NCI-H526 (cell line): ENCODE measurements around the gene SLC10A7.
"Not testable (repeated sequence)": the region's sequence is repeated elsewhere in the genome, so short reads cannot be mapped to it uniquely, and the experiment has no call there.

Experiments used
- DNase-seq, 2 experiments: peaks; one replicate each; lab custom pipeline; 2025; lab: John Stamatoyannopoulos, UW

The SLC10A7 gene

GRCh38 chr4:146439437-146439836, 82.3 kb downstream of the SLC10A7 start:
- no peak for DNase-seq

GRCh38 chr4:146437778-146438177, 84.0 kb downstream of the SLC10A7 start:
- DNase-seq, result no peak

DNA sequence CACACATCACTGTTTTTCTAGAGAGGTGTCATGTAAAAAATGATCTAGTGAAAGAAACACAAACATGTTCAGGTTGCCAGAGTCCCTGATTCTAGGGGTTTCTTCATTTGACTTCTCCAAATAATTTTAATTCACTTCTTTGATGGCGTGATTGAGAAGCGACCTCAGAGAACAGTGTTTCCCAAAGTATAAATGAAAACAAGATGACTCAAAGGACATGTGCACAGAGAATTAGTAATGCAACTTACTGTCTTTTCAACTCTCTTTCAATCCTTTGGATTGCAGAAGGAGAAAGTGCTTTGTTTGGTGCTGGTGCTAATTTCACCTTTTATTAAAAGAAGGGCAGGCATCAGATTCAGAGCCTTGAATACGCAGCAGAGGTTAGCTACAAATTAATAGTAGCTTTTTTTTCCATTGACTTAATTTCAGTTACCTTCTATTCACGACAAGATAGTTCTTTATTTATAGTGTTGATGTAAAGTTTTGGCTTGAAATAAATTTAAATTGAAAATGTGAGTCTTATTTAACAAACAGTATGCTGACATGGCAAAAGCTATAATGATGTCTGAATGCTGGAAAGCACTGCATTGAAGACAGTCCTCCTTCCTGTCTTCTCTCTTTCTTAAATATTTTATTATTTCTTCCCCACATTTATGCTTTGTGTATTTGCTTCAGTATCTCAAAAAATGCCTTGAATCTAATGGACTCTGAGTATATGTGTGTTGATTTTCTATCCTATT, 85.1 kb downstream of the SLC10A7 start:
- DNase-seq, result no peak

DNA sequence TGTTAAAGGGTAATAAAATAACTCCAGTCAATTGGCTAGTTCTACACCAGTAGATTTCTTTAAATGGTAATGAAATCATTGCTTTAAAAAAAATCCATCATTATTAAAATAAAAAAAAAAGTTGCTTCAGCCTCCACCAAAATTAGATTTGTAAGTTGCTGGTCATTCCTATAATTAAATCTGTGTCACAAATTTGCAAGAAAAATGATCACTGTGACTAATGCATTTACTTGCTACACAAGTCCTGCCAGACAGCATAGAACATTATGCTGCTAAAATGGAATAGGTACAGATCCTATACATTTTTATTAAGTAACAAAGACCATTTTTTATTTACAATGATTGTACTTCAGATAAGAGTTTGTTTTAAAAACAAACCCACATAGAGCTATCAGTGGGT, 85.8 kb downstream of the SLC10A7 start:
- no peak for DNase-seq

DNA sequence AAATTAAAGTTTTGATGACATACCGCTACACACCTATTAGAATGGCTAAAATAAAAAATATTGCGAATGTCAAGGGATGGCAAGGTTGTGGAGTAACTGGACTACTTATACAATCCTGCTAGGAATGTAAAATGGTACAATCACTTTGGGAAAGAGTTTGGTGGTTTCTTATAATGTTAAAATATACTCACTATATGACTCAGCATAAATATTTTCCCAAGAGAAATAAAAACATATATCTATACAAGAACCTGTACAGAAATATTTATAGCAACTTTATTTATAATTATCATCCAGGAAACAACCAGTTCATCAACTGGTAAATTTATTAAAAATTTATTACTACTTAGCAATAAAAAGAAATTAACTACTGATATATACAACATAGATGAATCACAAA, 89.7 kb downstream of the SLC10A7 start:
- no peak for DNase-seq

DNA sequence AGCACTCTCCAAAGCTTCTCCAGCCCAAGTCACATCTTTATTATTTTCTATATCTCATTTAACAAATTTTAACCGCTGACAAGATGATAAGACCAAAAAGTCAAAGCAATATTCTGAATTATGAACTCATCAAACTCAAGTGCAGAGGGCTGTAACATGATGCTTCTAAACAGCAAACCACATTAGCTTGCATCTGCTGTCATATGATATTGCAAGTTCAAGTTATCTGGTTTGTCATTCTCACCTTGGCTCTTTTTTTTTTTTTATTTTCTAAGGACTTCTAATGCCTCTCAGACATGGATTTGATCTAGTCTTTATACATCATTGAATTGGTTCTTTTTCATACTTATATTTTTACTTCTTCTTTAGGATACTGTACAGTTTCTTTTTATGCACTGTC, 93.4 kb downstream of the SLC10A7 start:
- DNase-seq, result no peak

- DNase-seq, result no peak
These were observed 103.9 kb downstream of the SLC10A7 start for GRCh38 chr4:146417822-146418221.

DNA sequence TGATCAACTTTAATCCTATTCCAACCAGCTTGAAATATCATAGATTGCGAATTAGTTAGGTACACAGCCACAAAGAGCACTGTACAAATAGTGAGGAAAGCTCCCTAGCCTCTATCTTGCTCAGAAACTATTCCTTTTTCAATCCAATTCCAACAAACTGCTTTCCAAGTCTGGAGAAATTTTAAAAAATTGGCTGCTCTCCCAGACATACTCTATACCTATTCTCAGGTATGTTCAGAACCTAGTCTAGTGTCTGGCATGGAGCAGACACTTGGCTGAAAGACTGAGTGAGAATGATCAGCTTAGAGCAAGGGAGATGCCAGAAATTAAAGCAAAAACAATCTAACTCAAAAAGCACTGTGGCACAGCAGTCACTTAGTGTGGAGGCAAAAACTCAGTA, 105.9 kb downstream of the SLC10A7 start:
- no peak for DNase-seq

GRCh38 chr4:146407669-146408084, 114.1 kb downstream of the SLC10A7 start:
- no peak for DNase-seq

DNA sequence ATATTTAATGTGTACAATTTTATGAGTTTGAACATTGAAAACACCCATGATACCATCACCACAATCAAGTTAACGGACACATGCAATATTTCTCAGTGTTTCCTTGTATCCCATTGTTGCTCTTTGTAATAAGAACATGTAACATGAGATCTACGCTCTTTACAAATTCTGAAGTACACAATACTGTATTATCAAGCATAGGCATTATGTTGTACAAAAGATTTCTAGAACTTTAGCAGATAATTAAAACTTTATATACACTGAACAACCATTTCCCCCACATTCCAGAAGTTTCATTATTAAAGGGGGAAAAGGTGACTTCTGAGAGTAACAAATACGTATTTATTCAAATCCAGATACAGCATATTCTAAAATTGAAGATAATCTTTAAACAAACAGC, 114.5 kb downstream of the SLC10A7 start:
- DNase-seq, result no peak

- DNase-seq, result no peak
These were observed 120.5 kb downstream of the SLC10A7 start for GRCh38 chr4:146401274-146401673.

DNA sequence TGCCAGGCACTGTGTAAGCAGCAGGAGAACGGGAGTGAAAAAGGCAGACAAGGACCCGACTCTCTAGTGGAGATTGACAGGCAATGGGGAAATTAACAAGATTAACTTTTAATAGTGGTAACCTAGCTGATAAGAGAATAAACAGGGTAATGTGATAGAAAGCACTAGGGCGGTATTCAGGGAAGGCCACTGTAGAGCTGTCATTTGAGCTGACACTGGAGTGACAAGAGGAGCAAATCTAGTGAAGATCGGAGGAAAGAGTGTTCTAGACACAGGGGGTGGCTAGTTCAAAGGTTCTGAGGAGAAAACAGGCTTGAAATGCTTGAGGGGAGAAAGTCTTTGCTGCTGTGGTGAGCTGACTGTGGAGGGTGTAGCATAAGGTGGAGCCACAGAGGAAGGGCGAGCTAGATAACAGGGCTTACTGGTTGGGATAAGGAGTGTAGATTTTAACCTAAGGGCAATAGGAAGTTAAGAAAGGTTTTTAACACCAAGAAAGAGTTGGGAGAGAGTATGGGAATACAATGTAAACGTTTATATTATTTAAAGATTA, 122.8 kb downstream of the SLC10A7 start:
- DNase-seq, result no peak

DNA sequence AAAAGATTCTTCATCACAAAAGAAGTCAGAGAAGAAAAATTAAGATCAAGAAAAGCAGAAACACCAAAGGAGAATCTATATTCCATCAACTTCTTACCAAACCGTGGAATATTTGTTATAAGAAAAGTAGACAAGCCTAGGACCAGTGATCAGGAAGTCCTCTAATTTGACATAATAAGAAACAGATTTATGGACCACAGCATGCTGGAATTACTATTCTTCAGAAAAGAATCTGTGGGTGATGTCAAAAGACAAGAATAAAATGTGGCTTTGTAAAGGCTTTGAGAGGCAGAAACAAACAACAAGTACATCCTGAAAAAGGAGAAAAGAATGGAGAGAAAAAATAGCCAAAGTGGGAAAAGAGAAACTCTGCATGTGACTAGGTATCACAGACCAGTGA, 123.3 kb downstream of the SLC10A7 start:
- DNase-seq, result no peak

DNA sequence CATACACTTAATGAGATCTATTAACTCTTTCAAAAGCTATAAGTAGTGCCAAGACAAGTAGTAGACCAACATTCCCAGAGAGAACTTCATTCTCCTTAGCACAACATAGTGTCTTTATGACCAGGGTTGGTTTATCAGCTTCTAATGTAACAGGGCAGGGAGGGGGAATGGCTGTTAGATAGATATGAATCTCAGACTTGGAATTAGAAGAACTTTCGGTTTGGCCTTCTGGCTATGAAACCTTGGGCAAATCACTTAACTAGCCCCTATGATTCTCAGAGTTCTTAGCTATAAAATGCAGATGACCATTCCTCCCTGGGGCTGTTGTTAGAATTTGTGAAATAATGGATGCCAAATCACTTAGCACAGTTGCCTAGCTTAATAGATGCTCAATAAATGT, 132.2 kb downstream of the SLC10A7 start:
- DNase-seq, result no peak

DNA sequence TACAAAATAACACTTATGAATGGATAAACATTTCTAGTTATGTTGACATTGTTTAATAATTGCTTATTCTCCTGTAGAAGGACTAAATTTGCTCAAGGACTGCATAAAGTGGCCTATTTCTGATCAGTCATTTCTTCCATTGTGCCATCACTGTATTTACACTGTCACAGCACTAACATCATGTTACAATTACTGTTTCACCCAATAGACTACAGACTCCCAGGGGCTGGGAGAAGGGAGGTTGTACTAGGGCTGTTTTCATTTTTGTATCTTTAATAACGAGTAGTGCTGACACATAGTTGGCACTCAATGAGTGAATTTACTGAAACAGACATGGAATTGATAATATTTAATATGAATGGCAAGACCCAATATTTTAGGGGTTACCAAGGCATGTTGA, 139.5 kb downstream of the SLC10A7 start:
- no peak for DNase-seq

DNA sequence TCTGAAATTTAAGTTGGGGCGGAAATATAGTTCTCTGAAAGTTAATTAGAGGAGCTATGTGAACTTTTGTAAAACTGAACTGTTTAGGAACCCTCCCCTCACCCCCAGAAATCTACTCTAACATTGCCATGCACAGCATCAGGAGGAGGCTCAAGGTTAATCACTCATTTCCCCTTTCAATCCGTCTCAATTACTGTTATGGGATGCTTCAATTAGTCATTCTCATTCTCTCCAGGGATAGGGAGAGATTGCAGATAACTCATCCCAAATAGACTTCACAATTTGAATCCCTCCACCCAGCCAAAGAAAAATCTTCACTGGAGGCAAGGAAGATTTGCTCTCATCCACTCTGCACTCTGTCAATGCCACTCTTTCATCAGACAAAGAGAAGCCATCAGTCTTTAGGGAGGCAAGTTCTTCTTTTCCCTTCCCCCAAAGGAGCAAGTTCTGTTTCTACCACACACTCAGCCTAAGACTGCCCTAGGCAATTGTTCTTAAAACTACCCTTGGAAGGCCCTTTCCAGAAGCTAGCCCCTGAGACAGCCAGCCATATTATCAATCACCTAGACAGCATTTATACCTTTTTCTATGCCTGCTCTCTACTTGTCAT, 140.4 kb downstream of the SLC10A7 start:
- no peak for DNase-seq

- no peak for DNase-seq
These were observed 142.0 kb downstream of the SLC10A7 start for GRCh38 chr4:146379744-146380143.

DNA sequence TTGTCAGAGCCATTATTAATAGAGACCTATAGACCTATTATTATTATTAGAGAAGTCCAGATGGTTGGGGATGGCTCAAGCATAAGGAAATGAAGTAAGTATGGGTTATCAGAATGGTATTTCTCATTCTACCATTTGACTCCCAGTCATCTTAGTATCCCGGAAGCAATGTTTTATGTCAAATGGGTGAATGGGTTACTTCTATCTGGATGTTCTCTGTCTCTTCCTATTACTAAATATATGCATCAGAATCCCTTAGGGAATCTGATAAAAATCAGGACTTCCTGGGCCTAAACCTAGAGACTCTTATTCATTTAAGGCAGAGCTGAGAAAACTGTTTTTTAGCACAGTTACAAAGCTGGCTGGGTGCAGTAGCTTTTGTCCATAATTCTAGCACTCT, 149.9 kb downstream of the SLC10A7 start:
- no peak for DNase-seq

DNA sequence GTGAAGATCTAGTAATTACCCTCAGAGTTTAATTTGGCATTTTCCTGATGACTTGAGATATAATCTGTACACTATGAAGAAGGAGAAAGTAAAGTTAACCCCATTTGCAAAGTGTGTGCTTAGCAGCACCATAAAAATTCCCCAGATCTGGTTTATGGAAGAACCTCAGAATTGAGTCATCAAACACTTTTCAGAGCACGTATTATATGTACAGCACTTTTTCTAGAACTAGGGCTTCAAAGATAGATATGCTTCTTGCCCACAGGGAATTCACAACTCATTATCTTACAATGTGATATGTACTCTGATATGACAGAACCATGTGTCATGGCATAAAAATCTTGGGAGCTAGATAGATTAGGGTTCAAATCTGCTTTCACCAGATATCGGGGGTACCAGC, 150.9 kb downstream of the SLC10A7 start:
- no peak for DNase-seq

GRCh38 chr4:146369446-146369845, 152.3 kb downstream of the SLC10A7 start:
- DNase-seq, result no peak

GRCh38 chr4:146368209-146368608, 153.5 kb downstream of the SLC10A7 start:
- DNase-seq, result no peak

GRCh38 chr4:146367347-146367746, 154.4 kb downstream of the SLC10A7 start:
- no peak for DNase-seq

DNA sequence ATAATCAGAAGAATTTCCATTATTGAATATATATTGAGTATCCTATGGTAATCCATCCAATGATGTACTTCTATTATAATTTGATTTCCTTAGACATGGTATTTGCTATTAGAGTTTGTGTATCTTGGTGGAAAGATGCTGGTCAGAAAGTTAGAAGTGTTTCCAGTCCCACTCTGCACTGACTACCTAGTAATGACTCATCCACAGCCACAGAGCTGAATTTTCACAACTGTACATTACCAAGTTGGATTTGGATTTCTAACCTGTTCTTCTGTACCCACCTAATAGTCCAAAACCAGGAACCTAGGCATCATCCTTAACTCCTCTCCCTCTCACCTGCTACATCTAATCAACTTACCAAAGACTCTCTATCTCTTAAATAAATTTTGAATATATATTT, 162.0 kb downstream of the SLC10A7 start:
- DNase-seq, result no peak

DNA sequence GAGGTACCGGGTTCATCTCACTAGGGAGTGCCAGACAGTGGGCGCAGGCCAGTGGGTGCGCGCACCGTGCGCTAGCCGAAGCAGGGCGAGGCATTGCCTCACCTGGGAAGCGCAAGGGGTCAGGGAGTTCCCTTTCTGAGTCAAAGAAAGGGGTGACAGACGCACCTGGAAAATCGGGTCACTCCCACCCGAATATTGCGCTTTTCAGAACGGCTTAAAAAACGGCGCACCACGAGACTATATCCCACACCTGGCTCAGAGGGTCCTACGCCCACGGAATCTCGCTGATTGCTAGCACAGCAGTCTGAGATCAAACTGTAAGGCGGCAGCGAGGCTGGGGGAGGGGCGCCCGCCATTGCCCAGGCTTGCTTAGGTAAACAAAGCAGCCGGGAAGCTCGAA, 171.6 kb downstream of the SLC10A7 start:
- not testable (repeated sequence) for DNase-seq
